Skin of body (tissue), 2 donors: ENCODE results near the gene CNOT1. TPM values are rescaled to one million over a fixed set of nuclear protein-coding genes. Genes with fewer than 3 reads are reported as not detected.
"Not testable (repeated sequence)": the region's sequence is repeated elsewhere in the genome, so short reads cannot be mapped to it uniquely, and the experiment has no call there.

Experiments
- DNase-seq: peaks from one replicate; lab custom pipeline; 2025; lab: John Stamatoyannopoulos, UW
- total RNA-seq: library from RNA; depleted of rRNA; stranded (reverse); fragments of >200 nt; gene quantifications from one replicate; pipeline ENCODE4 v1.2.3, GENCODE V29; 2014

CNOT1 gene
- total RNA-seq, 1 donor from 2014 or later: 122 TPM

- no peak for DNase-seq
These were observed 125.5 kb downstream of the CNOT1 start for GRCh38 chr16:58503863-58504688.

GRCh38 chr16:58503166-58503862, 126.3 kb downstream of the CNOT1 start:
- no peak for DNase-seq

- no peak for DNase-seq
These were observed 127.3 kb downstream of the CNOT1 start for GRCh38 chr16:58502217-58502921.

DNA sequence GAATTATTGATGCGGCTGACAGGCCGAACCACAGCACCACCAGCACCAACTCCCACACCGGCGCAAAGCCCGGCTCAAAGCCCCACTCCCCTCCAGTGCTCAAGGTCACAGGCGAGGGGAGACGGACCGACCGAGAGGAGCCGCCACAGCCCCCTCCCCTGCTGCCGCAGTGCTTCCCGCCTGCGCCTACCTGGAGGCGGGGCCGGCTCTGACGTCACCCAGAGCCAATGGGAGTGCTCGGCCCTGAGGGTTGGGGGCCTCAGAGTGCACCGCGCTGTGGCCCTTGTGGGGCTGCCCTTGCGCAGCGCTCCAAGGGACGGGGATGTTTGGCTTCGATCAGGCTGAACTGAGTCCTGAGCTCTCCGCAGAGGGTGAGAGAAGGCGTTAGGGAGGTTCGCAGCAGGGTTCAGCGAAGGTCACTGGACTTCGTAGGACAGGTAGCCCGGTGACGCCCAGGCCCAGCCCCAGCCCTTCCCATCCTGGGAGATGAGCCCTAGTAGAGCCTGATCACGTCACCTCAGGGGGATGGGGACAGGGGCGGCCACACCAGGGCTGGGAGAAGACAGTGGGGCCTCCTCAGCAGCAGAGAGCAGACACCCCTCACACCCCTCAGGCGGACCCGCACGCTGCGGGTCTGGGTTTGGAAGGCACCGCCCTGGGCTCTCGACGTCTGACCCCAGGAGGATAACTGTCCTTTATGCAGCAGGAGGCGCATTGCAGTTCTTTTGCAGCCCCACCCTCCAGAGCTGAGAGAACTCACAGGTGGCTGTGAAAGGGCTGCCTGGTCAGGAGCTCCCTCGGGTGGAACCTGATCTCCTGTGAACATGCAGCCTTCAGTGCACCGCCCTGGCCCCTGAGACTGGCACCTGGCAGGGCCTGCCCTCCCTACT, 128.1 kb downstream of the CNOT1 start:
- DNase-seq: no peak

DNA sequence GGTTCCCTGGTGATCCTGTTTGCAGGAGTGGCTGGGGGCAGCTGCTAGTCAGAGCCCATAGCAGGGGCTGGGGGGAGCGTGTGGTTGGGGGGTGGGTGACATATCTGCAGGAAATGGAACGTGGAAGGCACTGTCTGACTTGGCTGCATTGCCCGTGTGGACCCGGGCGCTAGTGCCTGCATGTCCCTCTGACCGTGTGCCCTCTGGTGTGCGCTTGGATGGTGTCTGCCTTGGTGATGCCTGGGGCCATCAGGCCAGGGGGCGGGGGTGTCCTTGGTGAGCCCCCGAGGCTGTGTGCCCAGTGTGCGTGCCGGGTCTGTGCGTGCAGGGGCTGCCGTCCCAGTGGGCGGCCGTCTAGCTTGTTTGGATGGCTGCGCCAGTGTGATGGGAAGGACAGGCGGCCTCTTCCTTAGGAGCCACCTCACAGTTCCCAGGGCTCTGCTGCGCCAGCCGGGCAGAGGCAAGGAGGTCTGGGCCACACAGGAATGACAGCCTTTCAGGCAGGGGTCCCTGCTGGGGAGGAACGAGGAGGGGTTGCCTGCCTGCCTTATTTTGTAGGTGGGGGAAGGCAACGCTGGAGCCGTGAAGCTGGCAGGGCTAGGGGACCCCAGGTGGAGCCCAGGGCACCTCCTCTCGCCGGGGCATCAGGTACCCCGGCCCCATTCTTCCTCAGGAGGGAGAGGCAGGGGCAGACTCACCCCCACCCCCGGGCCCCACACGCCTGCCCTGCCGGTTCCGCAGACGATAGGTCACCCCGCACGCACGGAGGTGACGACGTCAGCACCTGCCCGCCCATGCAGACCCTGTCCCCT, 129.0 kb downstream of the CNOT1 start:
- DNase-seq: no peak

- DNase-seq: peak; percentile 42
These were observed 129.8 kb downstream of the CNOT1 start, which contains the start of gene NDRG4 for GRCh38 chr16:58499615-58500351. Gene NDRG4, plus strand, starts transcription at chr16:58500143. Its CDS starts 106 bp downstream, at chr16:58500249.

DNA sequence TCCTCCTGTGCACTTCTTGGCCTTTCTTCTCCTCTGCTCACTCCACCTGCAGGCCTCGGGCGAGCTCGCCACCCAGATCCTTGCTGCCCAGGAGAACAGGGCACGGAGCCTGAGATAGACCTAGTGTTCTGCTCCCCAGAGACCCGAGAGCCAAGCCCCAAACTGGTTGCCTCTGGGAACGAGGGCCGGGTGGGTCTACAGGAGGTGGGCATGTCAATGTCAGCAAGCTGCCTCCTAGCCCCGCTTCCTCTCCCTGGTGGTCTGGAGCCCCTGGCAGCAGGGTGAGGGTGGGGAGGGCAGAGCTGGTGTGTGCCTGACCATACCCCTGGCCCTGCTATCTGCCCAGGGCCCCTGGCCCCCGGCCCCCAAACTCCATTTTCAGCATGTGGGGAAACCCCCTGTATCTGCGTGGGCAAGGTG, 130.5 kb downstream of the CNOT1 start:
- DNase-seq: no peak

- no peak for DNase-seq
These were observed 131.1 kb downstream of the CNOT1 start for GRCh38 chr16:58498341-58499091.

GRCh38 chr16:58497935-58498334, 131.7 kb downstream of the CNOT1 start:
- DNase-seq: no peak

DNA sequence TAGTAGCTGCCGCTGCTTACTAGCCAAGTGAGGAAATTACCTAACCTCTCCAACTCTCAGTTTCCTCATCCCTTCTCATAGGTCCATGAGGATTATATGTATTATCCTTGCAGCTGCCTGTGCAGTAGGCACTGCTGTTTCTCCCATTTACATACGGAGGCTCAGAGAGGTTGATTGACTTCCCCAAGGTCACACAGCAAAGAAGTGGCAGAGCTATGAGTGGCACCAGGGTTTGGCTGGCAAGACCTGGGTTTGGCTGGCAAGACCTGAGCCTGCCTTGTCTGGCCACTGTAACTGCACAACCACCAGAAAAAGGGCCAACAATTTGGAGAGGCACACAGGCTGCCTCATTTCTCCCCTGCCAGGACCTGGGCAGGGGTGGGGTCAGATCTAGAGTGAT, 132.2 kb downstream of the CNOT1 start:
- no peak for DNase-seq

DNA sequence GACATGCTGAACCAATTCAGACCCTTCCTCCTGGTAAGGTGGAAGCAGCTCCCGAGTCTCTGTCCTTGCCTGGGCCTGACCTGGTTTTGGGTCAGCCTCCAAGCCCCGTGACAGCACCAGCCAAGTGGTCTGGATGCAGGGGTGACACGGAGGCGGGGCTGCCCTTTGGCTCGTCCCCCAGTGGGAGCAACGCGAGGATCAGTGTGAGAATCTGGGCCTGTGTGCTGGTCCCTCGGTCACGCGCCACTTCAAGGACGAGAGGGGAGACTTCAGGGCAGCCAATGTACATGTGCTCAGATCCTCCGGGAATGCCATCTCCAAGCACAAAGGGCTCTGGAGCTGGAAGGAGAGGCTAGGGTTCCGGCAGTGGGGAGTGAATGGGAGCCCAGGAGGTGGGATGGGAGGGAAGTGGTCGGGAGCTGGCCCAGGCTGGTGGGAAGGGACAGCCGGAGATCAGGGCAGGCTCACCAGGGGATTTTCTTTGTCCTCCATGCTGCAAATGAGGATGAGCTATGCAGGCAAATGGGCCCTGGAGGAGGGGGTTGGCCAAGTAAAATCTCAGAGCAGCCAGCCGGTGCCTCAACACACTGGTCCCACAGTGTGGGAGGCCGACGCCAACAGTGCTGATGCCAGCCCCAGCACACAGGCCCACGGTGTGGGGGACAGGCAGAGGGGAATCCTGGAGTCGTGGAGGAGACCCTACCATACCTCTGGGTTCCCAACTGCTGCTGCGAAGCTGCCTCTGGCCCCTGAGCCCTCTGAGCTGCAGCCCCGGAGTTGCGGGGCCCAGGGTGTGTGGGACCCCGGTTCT, 133.9 kb downstream of the CNOT1 start:
- DNase-seq: no peak

- peak; percentile 94 for DNase-seq
These were observed 134.6 kb downstream of the CNOT1 start for GRCh38 chr16:58494981-58495520.

- DNase-seq: no peak
These were observed 135.7 kb downstream of the CNOT1 start for GRCh38 chr16:58493756-58494431.

DNA sequence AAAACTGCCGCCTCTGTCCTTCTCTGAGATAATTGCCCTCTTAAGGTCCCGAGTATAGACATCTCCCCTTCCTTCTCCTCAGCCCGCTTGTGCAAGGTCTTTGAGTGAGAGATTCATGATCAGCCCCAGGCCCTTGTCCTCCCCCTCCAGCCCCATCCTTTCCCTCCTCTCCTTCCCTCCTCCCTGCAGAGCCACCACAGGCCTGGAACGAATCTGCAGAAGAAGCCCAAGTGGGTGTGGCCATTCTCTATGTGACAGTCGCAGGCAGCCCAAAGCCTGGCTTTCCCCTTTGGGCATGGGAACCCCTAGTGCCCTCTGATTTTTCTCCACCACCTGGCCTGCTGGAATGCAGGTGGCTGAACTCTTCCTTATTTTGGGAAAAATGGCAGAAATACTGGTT, 136.9 kb downstream of the CNOT1 start:
- DNase-seq: no peak

DNA sequence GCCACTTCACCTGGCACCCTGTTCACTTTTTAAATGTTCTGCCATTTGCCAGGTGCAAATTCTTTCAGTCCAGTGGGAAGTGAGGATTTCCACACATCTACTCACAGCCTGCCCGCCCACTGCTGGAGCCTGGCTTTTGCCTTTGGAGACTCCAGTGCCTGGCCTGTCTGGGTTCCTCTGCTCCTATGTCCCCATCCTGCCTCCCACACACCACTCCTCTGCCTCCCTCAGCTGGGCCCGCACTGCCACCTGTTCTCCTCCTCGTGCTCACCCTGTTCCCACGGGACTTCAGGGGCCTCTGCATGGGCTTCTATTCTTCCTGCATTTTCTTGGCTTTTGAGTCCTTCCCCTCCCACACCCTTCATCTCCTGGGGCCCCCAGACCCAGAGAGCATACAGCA, 137.6 kb downstream of the CNOT1 start:
- DNase-seq: no peak

DNA sequence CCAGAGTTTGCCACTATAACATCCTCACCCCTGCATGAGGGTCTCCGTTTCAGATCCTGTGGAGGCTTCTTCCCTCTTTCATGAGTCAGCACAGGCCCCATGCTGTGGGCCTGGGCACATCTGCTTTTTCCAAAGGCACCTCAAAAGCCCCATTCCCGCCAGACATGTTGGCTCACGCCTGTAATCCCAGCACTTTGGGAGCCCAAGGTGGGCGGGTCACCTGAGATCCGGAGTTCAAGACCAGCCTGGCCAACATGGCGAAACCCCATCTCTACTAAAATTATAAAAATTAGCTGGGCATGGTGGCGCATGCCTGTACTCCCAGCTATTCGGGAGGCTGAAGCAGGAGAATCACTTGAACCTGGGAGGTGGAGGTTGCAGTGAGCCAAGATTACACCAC, 139.1 kb downstream of the CNOT1 start:
- DNase-seq: not testable (repeated sequence)

DNA sequence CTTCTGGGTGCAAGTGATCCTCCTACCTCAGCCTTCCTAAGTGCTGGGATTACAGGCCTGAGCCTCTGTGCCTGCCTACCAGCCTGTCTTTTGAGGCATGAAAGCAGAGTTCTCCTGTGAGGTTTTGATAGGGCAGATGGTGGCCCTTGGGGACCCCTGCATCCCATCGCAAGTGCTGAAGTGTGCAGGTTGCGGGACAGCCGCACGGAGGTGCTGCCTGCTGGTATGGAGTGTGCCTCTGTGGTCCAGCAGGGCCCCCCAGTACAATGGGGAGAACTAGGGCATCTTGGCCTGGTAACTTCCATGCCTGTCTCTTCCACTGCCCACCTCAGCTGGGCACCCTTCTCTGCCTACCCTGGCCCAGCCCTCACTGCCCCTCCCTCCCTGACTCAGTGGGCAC, 139.6 kb downstream of the CNOT1 start:
- no peak for DNase-seq
